Measurements from ENCODE around the gene PTBP2. TPM values are rescaled to one million over a fixed set of nuclear protein-coding genes. Genes with fewer than 3 reads are reported as not detected.

The PTBP2 gene
- total RNA-seq, 1 donor from 2014 or later: 61.5 TPM

DNA sequence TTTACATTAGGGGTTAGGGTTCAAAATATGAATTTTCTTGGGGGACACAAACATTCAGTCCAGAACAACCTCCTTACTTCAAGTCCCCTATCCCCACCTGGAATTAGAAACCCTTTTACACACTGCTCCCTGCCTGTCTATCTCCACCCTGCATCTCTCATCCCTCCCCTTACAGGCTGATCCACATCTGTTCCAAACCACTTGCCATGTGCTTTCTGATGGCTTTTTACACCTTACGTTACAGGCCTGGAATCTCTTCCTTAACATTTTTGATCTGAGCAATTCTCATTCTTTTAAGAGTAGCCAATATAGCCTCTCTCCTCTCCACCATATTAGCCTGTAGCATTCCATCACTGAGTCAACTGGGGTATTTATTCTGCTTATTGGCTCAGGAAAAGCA lies 122.0 kb downstream of the PTBP2 start:
- peaks cover 6% of the 10 kb centered on the region for H3K4me1 Mint-ChIP-seq
- no peaks in the 10 kb centered on the region for H3K9me3 Mint-ChIP-seq
- H3K36me3 Mint-ChIP-seq: no peaks in the 10 kb centered on the region
- H3K4me3 Mint-ChIP-seq: no peak overlapping the region
- TF ChIP-seq, protein P1, sequence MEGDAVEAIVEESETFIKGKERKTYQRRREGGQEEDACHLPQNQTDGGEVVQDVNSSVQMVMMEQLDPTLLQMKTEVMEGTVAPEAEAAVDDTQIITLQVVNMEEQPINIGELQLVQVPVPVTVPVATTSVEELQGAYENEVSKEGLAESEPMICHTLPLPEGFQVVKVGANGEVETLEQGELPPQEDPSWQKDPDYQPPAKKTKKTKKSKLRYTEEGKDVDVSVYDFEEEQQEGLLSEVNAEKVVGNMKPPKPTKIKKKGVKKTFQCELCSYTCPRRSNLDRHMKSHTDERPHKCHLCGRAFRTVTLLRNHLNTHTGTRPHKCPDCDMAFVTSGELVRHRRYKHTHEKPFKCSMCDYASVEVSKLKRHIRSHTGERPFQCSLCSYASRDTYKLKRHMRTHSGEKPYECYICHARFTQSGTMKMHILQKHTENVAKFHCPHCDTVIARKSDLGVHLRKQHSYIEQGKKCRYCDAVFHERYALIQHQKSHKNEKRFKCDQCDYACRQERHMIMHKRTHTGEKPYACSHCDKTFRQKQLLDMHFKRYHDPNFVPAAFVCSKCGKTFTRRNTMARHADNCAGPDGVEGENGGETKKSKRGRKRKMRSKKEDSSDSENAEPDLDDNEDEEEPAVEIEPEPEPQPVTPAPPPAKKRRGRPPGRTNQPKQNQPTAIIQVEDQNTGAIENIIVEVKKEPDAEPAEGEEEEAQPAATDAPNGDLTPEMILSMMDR (IDR thresholded peaks at IDR 0.05; ENCODE audit: unreplicated experiment): no peak
- no peak for DNase-seq (ENCODE audit: low spot score in 2 of 2, unreplicated experiment in 2 of 2)
- no peak overlapping the region for H3K27ac Mint-ChIP-seq
- H3K27me3 Mint-ChIP-seq (ENCODE audit: low read depth): no peaks in the 10 kb centered on the region

DNA sequence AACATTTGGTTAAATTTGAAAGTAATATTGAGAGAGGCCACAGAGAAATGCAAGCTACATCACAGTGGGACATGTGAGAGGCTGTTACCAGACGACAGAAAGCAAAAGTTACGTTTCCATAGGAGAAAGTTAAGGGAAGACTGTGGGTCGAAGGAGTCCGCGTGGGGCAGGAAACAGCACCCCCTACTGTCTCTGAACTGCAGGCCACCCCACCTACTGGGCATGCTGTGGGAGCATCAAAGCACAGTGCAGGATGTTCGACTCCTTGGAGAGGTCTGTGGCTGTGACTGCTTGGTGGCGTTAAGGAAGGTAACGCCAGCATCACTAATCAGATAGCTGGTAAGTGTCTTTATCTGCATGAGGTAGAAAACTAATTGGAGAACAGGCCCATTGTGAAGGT lies 123.9 kb downstream of the PTBP2 start:
- H3K4me3 Mint-ChIP-seq: no peak overlapping the region
- DNase-seq (ENCODE audit: low spot score in 2 of 2, unreplicated experiment in 2 of 2): no peak
- TF ChIP-seq, protein P1 (IDR thresholded peaks at IDR 0.05; ENCODE audit: unreplicated experiment): no peak
- no peak overlapping the region for H3K27ac Mint-ChIP-seq
- no peaks in the 10 kb centered on the region for H3K27me3 Mint-ChIP-seq (ENCODE audit: low read depth)
- peaks cover 6% of the 10 kb centered on the region for H3K9me3 Mint-ChIP-seq
- peaks cover 6% of the 10 kb centered on the region for H3K4me1 Mint-ChIP-seq
- no peaks in the 10 kb centered on the region for H3K36me3 Mint-ChIP-seq

DNA sequence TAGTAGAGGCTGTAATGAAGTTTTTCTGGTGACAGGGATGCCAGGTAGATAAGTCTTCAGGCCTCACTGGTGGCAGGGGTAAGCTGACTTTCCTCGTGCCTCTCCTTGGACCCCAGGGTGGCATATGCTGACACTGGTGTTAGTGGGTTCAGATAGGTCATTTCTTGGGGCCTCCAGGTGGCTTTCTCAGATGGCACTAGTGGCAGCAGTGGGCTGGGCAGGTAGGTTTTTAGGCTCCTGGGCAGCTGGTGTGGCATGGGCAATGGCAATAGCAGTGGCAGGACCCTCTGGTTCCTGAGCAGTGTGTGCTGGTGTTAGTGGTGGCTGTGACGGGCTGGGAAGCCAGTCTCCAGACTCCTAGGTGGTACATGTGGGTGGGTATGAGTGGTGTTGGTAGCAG lies 140.3 kb downstream of the PTBP2 start:
- H3K4me1 Mint-ChIP-seq: peaks cover 4% of the 10 kb centered on the region
- DNase-seq (ENCODE audit: low spot score in 2 of 2, unreplicated experiment in 2 of 2): no peak
- TF ChIP-seq, protein P1 (IDR thresholded peaks at IDR 0.05; ENCODE audit: unreplicated experiment): no peak
- H3K4me3 Mint-ChIP-seq: no peak overlapping the region
- H3K27me3 Mint-ChIP-seq (ENCODE audit: low read depth): no peaks in the 10 kb centered on the region
- no peak overlapping the region for H3K27ac Mint-ChIP-seq
- peaks cover 7% of the 10 kb centered on the region for H3K36me3 Mint-ChIP-seq
- peaks cover 26% of the 10 kb centered on the region for H3K9me3 Mint-ChIP-seq

DNA sequence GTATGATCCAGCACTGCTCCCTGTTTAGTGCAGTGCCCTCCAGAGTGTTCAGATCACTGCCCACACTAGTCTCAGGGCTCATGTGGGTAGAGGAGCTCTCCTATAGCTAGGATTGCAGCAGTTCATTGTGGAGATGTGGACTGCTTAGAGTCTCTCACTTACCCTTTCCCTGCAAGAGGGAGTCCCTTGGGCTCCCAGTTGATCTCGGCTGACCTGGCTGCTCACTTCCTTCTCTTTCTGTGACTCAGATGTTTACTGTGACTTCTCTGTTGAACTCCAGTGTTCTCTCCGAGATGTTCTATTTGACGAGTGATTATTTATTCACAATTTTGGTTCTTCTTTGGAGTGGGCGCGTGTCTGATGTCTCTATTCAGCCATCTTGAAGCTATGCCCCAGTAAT lies 141.9 kb downstream of the PTBP2 start:
- Mint-ChIP-seq H3K9me3 (peaks cover 26% of the 10 kb centered on the region), H3K36me3 (peaks cover 7% of the 10 kb centered on the region), H3K27ac (no peak overlapping the region), H3K27me3 (ENCODE audit: low read depth) (no peaks in the 10 kb centered on the region), H3K4me1 (peaks cover 4% of the 10 kb centered on the region), H3K4me3 (no peak overlapping the region)
- TF ChIP-seq, protein P1 (IDR thresholded peaks at IDR 0.05; ENCODE audit: unreplicated experiment): no peak
- DNase-seq (ENCODE audit: low spot score in 2 of 2, unreplicated experiment in 2 of 2): no peak
